Measurements from ENCODE around the gene GCNT1.
"Not testable (repeated sequence)": the region's sequence is repeated elsewhere in the genome, so short reads cannot be mapped to it uniquely, and the experiment has no call there.

GCNT1 gene

GRCh38 chr9:76444322-76444929, 14.6 kb upstream of the GCNT1 start:
- no peak for DNase-seq

- no peak for DNase-seq
Observed at GRCh38 chr9:76445976-76446375, 13.0 kb upstream of the GCNT1 start.

GRCh38 chr9:76448501-76448900, 10.5 kb upstream of the GCNT1 start:
- DNase-seq, result no peak

- DNase-seq, result no peak
Observed at GRCh38 chr9:76451234-76451633, 7.7 kb upstream of the GCNT1 start.

GRCh38 chr9:76452839-76453238, 6.1 kb upstream of the GCNT1 start:
- no peak for DNase-seq

GRCh38 chr9:76453785-76454184, 5.2 kb upstream of the GCNT1 start:
- DNase-seq, result no peak

- no peak for DNase-seq
Observed at GRCh38 chr9:76454311-76454710, 4.7 kb upstream of the GCNT1 start.

GRCh38 chr9:76456202-76456926, 2.6 kb upstream of the GCNT1 start:
- DNase-seq, result peak; percentile 59

GRCh38 chr9:76459694-76460635, 983 bp downstream of the GCNT1 start:
- peak; percentile 13 for DNase-seq

- no peak for DNase-seq
Observed at GRCh38 chr9:76462126-76462525, 3.1 kb downstream of the GCNT1 start.

- DNase-seq, result no peak
Observed at GRCh38 chr9:76463211-76463610, 4.2 kb downstream of the GCNT1 start.

- no peak for DNase-seq
Observed at GRCh38 chr9:76464706-76465105, 5.7 kb downstream of the GCNT1 start.

- DNase-seq, result no peak
Observed at GRCh38 chr9:76465442-76466298, 6.7 kb downstream of the GCNT1 start.

- no peak for DNase-seq
Observed at GRCh38 chr9:76466299-76466605, 7.3 kb downstream of the GCNT1 start.

- no peak for DNase-seq
Observed at GRCh38 chr9:76474419-76474818, 15.4 kb downstream of the GCNT1 start.

- no peak for DNase-seq
Observed at GRCh38 chr9:76475686-76476085, 16.7 kb downstream of the GCNT1 start.

GRCh38 chr9:76477818-76478217, 18.8 kb downstream of the GCNT1 start:
- DNase-seq, result not testable (repeated sequence)

GRCh38 chr9:76478226-76478625, 19.2 kb downstream of the GCNT1 start:
- no peak for DNase-seq

- DNase-seq, result not testable (repeated sequence)
Observed at GRCh38 chr9:76479337-76479736, 20.4 kb downstream of the GCNT1 start.

GRCh38 chr9:76486151-76486550, 27.2 kb downstream of the GCNT1 start:
- no peak for DNase-seq

GRCh38 chr9:76490249-76490990, 31.4 kb downstream of the GCNT1 start:
- DNase-seq, result no peak

- not testable (repeated sequence) for DNase-seq
Observed at GRCh38 chr9:76491056-76491455, 32.1 kb downstream of the GCNT1 start.
